Germinal center (tissue), 1 donor: ENCODE data around the gene PC.
A peak's percentile ranks its signal among the peaks of the same experiment; 100 is the strongest.

ENCODE experiments used
- DNase-seq: peaks from one replicate; pipeline ENCODE4 v3.0.0; 2012; ENCODE audit warnings: mixed read lengths, low spot score

Gene PC

GRCh38 chr11:66853242-66854229 lies 104.6 kb downstream of the PC start:
- no peak for DNase-seq

- no peak for DNase-seq
Measured at GRCh38 chr11:66852466-66853241, 105.5 kb downstream of the PC start.

DNA sequence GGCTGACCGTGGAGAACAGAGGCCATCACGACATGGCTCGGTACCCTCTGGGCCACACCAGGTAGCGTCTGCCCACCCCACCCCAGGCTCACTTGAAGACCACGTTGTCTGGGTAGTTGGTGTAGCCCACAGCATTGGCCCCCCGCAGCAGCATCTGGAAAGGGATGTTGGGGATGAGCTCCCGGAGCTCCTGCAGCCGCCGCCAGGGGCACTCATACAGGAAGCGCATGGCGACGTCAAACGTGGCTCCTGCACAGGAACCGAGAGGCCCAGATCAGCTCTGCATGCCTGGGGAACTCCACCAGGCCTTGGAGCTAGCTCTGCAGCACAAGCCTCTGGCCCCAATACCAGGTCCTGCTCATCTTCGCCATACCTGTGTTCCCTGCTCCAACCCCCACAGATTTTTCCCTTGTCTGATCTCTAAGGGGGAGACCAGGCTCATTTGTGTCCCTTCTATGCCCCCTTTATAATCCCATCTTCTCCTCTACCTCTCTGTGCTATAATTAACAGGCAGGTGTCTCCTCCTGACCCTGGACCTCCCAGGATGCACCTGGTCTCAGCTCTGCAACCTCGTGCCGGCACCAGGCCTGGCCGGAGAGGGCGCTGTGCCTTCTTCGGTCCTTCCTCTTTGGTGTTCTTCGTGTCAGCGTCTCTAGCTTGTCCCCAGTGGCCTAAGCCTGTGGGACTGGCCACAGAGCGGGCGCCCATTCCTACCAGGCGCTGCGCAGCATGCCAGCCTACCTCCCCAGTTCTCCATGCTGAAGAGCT lies 106.3 kb downstream of the PC start:
- peak; percentile 50 for DNase-seq

DNA sequence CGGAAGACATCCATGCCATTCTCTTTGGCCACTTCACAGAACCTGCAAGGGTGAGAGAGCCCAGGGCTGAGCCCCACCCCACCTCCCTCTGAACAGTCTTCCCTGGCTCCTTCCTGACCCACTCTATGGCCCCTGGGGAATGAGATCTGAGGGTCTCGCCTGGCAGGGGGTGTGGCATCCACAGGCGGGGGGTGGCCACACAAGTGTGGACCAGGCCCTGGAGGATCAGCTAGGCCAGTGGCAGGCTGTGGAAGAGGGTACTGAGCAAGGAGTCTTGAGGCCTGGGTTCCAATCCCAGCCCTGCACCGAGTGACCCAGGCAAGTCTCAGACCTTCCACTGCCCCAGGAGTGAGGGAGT lies 107.0 kb downstream of the PC start:
- no peak for DNase-seq

DNA sequence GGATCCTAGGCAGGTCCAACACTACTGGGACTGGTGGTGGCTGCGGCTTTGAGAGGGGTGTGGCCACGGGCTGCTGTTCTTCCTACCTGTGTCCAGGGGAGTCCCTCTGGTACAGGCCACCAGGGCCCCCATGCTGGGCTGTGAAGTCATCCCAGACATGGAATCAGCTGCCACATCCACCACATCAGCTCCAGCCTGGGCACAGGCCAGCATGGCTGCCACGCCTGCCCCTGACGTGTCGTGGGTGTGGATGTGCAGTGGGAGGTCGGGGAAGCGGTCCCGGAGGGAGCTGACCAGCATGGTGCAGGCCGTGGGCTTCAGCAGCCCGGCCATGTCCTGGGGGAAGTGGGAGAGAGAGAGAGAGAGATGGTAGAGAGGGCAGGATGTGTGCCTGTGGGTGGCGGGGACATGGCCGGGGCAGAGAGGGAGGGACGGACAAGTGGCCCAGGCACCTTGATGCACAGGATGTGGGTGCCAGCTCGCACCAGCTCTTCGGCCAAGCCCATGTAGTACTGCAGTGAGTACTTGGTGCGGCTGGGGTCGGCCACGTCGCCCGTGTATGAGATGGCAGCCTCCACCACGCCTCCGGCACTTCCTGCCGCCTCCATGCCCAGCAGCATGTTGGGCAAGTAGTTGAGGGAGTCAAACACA lies 107.5 kb downstream of the PC start:
- DNase-seq, result no peak

- DNase-seq, result no peak
Measured at GRCh38 chr11:66850235-66850587, 108.0 kb downstream of the PC start.

GRCh38 chr11:66849501-66850234 lies 108.5 kb downstream of the PC start:
- DNase-seq, result no peak

GRCh38 chr11:66848671-66849500 lies 109.3 kb downstream of the PC start:
- DNase-seq, result no peak

GRCh38 chr11:66847461-66848232 lies 110.5 kb downstream of the PC start:
- DNase-seq, result no peak

GRCh38 chr11:66846671-66847091 lies 111.5 kb downstream of the PC start:
- no peak for DNase-seq

GRCh38 chr11:66845876-66846212 lies 112.3 kb downstream of the PC start:
- no peak for DNase-seq

DNA sequence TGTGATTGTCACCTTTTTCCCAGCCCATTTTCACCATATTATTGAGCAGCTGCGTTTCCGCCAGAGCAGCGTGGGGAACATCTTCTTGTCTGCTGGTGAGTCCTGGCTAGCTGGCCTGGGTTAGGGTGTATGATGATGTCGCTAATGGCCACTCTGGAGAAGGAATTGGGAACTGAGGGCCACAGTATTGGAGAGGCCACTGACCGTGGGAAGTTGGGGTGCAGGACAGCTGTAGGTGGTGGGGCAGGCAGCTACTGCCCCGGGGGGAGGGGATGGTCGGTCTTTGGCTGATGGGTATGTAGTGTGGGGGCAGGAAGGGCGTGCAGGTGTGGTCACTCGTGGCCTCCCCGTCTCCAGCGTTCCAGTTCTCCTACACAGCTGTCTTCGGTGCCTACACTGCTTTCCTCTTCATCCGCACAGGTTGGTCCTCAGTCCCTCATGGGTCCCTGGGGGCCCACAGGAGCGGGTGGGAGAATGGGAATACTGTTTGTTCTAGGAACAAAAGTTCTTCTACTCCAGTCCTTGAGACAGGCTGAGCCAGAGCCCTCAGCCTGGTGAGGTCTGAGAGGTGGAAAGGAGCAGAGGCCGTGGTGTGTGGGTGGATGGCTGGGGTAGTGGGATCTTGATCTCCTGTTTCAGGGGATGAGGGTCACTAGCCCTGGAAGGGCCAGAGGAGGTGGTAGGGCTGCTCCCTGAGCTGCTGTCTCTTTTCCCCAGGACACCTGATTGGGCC lies 112.9 kb downstream of the PC start:
- no peak for DNase-seq

GRCh38 chr11:66844496-66845142 lies 113.6 kb downstream of the PC start:
- DNase-seq, result no peak

GRCh38 chr11:66843776-66844495 lies 114.2 kb downstream of the PC start:
- DNase-seq, result no peak

DNA sequence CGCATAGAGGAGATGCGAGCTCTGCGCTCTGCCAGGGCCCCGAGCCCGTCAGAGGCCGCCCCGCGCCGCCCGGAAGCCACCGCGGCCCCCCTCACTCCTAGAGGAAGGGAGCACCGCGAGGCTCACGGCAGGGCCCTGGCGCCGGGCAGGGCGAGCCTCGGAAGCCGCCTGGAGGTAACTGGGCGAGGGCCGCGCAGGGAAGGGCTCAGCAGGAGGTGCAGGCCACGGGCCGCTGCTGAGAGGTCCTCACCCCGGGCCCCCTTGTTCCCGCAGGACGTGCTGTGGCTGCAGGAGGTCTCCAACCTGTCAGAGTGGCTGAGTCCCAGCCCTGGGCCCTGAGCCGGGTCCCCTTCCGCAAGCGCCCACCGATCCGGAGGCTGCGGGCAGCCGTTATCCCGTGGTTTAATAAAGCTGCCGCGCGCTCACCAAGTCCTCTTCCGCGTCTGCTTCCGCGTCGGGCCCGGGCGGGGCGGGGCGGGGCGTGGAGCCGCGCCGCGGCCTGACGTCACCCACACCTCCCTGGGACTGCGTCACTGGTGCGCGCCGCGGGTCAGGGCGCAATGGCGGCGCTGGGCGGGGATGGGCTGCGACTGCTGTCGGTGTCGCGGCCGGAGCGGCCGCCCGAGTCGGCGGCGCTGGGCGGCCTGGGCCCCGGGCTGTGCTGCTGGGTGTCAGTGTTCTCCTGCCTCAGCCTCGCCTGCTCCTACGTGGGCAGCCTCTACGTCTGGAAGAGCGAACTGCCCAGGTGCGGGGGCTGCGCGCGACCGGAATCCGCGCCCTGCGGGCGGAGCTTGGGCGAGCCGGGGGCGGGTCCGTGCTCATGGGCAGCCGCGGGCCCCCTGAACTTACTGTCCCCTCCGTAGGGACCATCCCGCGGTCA lies 115.0 kb downstream of the PC start, which contains the start of gene RCE1:
Gene RCE1 (plus strand): TSS at position 546 of the 880 bp plus-strand sequence. CDS start 15 bp downstream, at position 561.
- DNase-seq, result peak; percentile 94

GRCh38 chr11:66842501-66842895 lies 115.7 kb downstream of the PC start:
- DNase-seq, result no peak

GRCh38 chr11:66841861-66842260 lies 116.3 kb downstream of the PC start:
- no peak for DNase-seq
